Epithelial cell of proximal tubule (primary cell): ENCODE data around the gene OLFM3. TPM values are rescaled to one million over a fixed set of nuclear protein-coding genes. Genes with fewer than 3 reads are reported as not detected.

ENCODE experiments used
- DNase-seq: peaks from one replicate; pipeline ENCODE4 v3.0.0-alpha.2; 2011; ENCODE audit warnings: low read depth
- H3K4me3 ChIP-seq: 2 replicates; pipeline ENCODE4 v1.5.1; 2011; ENCODE audit warnings: low read depth, mild to moderate bottlenecking, low read length
- CTCF ChIP-seq: conservative IDR thresholded peaks from 2 replicates; pipeline ENCODE4 v1.5.1; 2012; ENCODE audit warnings: low read depth, mild to moderate bottlenecking, low read length
- total RNA-seq: library from RNA; depleted of rRNA; stranded (reverse); fragments of >200 nt; gene quantifications from 2 replicates; pipeline ENCODE4 v1.2.3, GENCODE V29; 2015

Gene OLFM3
- total RNA-seq, 1 donor from 2014 or later: not detected

- no peak for TF ChIP-seq CTCF
- H3K4me3 ChIP-seq: no peak overlapping the region
Observed at GRCh38 chr1:101841824-101842223, 154.9 kb downstream of the OLFM3 start.

DNA sequence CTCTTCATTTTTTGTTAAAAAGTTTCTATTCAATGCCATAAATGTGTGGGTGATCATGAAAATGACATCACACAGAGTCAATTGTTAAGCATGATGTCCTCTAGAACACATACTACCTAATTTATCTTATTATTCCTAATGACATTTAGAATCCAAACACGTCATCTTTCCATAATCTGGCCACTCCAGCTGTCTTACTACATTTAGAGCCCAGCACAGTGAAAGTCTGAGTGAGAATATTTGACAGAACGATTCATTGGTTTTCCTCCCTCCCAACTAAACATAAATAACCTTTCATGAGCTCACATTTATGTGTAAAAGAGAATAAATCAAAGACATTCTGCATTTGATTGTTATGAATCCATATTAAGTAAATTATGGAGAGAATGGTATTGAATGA, 160.7 kb downstream of the OLFM3 start:
- no peak overlapping the region for H3K4me3 ChIP-seq
- DNase-seq: no peak
- no peak for TF ChIP-seq CTCF

More at GRCh38 chr1:101841824-101842223, 154.9 kb downstream of the OLFM3 start:
- no peak for DNase-seq

DNA sequence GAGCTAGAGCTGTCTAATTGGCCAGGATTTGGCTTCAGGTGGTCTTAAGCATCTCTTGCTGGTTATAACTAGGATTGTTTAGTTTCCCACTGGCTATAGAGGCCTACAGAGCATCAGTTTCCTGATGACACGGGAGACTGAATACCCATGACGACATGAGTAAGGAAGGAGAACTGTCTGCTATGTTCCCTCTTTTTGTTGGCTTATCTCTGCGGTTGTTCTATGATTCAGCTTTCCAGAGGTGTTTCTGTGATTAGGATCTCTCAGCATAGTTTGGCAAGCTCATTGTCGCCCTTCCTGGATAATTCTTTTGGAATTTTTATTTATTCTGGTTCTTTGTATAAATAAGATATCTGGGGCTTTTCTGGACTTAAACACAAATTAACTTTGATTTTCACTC, 163.4 kb downstream of the OLFM3 start:
- DNase-seq: no peak
- no peak for TF ChIP-seq CTCF
- no peak overlapping the region for H3K4me3 ChIP-seq

DNA sequence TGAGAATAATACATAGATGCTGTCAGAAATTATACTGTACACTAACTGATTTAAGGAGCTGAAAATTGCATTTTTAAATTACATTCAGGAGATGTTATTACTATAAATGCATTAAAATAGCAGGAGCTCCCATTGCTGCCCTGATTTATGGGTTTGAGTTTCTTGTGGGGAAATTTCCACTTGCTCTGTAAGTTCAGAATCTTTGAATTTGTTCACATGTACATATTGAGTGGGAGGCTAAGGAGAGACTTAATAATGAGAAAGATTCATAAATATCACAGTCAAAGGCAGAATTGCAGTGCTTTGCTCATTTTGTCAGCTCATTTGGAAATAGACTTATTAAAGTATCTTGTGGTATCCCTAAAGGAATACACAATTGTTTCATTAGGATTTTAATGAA, 170.3 kb downstream of the OLFM3 start:
- TF ChIP-seq CTCF: no peak
- no peak for DNase-seq
- H3K4me3 ChIP-seq: no peak overlapping the region

DNA sequence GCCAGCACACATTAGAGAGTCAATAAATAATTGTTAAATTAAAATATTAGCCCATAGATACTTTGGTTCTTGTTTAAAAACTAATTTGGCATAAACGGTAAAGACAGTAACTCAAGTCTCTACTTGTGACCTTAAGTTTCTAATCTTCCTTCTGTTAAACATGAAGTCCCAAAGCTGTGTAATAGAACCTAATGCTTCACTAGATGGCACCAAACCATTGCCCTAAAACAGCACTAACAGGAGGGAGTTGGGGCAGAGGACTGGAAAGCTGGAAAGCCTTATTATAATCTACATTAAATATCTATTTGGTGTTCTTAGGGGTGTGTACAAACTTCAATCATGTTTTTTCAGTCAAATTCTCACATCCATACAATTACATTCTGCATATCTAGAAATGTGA, 176.7 kb downstream of the OLFM3 start:
- H3K4me3 ChIP-seq: no peak overlapping the region
- peak; percentile 6 for DNase-seq
- peak; percentile 62 for TF ChIP-seq CTCF

- TF ChIP-seq CTCF: no peak
- no peak overlapping the region for H3K4me3 ChIP-seq
- no peak for DNase-seq
Observed at GRCh38 chr1:101816262-101816661, 180.5 kb downstream of the OLFM3 start.

DNA sequence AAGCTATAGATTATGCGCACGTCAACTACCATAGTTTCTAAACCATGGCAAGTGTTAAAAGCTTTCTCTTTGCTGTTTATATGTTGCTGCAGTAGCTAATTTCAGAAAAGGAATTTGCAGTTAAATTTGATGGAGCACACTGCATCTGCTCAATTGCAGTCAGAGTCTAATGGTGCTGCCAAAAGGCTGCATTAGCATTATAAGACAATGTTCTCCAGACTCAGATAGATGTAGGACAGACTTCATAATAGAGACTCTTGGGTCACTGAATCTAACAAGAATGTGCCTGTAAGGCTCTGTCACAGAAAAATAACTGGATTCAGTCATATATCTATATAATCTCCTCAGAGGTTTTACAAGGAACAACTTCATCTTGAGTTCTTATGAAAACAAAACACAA, 198.3 kb downstream of the OLFM3 start:
- no peak for TF ChIP-seq CTCF
- no peak for DNase-seq
- no peak overlapping the region for H3K4me3 ChIP-seq
